ENCODE measurements around the gene PUM2.
"Not testable (repeated sequence)": the region's sequence is repeated elsewhere in the genome, so short reads cannot be mapped to it uniquely, and the experiment has no call there.

Gene PUM2, protein sequence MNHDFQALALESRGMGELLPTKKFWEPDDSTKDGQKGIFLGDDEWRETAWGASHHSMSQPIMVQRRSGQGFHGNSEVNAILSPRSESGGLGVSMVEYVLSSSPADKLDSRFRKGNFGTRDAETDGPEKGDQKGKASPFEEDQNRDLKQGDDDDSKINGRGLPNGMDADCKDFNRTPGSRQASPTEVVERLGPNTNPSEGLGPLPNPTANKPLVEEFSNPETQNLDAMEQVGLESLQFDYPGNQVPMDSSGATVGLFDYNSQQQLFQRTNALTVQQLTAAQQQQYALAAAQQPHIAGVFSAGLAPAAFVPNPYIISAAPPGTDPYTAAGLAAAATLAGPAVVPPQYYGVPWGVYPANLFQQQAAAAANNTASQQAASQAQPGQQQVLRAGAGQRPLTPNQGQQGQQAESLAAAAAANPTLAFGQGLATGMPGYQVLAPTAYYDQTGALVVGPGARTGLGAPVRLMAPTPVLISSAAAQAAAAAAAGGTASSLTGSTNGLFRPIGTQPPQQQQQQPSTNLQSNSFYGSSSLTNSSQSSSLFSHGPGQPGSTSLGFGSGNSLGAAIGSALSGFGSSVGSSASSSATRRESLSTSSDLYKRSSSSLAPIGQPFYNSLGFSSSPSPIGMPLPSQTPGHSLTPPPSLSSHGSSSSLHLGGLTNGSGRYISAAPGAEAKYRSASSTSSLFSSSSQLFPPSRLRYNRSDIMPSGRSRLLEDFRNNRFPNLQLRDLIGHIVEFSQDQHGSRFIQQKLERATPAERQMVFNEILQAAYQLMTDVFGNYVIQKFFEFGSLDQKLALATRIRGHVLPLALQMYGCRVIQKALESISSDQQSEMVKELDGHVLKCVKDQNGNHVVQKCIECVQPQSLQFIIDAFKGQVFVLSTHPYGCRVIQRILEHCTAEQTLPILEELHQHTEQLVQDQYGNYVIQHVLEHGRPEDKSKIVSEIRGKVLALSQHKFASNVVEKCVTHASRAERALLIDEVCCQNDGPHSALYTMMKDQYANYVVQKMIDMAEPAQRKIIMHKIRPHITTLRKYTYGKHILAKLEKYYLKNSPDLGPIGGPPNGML

DNA sequence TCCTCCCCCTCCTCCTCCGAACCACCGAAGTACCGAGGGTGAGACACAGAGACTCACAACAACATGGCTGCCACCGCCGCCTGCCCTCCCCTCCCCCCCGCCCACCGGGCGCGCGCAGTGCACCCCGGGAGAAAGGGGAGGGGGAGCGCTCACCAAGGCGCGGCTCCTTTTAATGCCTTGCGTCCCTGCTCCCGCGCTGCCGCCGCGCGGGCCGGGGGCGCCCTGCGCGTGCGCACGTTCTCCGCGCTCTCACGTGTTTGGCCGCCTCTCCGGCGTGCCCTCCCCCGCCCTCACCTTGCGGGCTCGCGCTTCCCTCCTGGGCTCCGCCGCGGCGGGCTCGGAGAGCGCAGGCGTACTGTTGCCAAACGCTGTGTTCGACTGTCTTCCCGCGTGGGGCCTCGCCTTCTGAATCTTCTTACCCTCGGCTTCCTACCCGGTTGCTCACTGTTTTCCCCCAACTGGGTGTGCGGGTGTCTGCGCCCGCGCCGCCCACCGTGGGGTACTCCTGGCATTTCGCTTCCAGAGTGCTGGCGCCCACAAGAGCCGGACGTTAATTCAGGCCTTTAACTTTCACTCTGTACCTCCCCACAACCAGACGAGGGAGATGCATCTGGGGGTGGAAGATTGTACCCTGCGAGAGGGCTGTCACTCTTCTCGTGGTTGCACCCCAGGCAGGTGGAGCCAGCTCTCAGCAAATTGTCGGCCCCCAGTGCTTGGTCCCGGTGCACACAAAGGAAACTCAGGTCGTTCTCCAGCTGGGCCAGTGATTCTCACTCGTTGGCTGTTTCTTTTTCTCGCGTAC lies at the start of gene PUM2:
Gene PUM2, minus strand, starts transcription at position 92 of the 802 bp plus-strand sequence. CDS start 23,484 bp downstream, outside the sequence.
- DNase-seq (ENCODE audit: low read depth, low spot score), result peak; percentile 98

DNA sequence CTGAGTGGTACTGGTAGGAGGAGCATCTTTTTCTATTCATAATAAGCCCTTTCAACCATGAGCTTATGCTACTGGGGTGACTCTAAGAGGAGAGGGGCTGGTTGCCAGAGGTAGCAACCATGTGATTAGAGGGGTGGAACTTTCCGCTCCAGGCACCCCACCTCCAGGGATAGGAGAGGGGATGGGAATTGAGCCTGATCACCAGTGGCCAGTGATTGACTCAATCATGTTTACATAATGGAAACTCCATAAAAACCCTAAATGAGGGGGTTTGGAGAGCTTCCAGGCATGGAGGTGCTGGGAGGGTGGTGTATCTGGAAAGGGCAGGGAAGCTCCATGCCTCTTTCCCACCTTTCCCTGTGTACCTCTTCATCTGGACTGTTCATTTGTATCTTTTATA lies 49.7 kb upstream of the PUM2 start:
- DNase-seq (ENCODE audit: low read depth, low spot score), result no peak

DNA sequence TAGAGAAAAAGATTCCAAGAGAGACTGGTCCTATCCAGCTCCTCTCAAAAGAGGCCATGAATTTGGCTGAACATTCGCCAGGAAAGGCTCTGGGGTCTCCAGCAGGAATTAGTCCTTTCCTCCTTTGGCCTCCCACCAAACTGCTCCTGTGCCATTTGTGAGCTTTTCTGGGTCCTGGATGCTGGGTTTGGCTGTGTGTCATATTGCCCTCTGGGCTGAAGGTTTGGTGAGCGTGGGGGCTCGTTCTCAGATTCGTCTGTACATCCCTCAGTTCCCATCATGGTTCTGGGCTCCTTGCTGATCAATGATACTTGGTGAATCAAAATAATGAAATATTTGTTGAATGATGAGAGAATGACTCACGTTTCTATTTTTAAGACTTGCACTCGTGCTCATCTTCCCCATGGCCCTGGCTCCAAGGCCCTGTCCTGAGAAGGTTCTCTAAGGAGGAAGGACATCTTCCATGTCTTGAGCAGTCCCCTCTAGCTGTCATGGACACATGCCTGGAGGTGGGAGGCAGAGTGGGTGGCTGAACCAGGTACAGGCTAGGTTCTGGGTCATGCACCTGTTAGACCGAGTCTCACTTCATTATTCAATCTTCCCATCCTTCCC lies 48.4 kb upstream of the PUM2 start:
- DNase-seq (ENCODE audit: low read depth, low spot score), result no peak

DNA sequence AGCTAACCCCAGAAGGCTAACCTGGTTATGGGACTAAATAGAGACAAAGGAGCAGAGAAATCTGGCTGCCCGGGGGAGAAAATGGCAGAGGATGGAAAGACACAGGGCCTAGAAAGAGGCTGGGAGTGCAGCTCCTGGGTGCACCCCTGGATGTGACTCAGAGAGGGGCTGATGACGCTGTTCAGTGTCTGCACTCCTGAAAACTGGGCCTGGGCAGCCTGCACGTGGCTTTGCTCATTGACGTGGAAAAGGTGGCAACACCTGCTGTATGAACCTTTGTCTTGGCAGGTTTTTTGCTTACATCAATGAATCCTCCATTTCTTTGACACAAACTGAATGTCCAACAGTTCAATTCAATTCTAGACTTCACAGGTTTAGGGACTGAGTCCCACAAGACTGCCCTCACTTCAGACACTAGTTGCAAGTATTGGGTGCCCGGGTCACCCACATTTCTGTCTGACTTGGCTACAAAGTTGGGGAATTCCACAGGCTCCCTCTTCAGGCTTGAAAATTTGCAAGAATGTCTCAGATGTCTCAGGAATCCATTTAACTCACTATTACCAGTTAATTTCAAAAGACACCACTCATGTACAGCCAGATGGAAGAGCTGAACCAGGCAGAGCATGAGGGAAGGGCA lies 47.3 kb upstream of the PUM2 start:
- no peak for DNase-seq (ENCODE audit: low read depth, low spot score)

DNA sequence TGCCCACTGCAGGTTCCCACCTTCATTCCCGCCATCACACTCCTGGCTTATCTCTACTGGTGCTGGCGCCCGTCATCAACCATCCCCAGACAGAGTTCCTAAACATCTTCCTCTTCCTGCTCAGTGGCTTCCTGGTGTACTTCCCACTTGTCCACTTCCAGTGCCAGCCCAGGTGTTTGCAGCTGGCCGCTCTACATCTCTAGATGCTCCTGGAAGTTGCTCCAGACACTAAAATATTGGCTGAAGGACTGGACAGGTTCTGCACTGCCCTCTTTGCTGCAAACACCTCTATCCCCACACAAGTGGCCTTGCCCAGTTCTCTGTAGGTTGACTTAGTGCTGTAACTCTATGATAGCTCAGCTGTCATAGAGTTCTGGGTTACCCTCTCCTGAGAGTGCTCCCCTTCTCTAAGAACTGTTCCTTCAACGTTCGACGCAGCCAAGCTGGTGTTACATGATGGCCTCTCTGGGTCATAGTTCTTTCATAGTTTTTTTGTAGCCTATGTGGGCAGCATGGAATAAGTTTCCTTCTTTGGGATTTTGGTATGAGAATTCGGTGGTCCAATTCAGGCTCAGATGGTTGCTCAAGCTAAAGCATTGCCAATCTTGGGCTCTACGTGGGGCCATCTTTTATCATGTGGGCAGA lies 45.8 kb upstream of the PUM2 start:
- DNase-seq (ENCODE audit: low read depth, low spot score), result no peak

DNA sequence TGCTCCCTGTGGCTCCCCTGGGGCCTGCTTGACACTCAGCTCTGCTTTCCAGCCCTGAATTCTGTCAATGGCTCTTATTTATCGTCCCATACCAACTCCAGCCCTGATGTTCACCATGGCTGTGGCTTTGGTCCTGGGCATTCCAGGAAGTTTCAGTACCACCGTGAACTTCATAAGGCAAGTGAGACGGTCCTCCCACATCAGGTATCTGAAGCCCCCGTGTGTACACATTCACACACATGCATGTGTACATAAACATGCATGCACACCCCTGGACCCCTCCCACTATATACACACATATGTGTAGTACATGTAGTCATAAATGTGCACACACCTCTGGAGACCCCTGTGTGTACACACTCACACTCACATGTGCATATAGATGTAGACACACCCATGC lies 43.3 kb upstream of the PUM2 start:
- no peak for DNase-seq (ENCODE audit: low read depth, low spot score)

DNA sequence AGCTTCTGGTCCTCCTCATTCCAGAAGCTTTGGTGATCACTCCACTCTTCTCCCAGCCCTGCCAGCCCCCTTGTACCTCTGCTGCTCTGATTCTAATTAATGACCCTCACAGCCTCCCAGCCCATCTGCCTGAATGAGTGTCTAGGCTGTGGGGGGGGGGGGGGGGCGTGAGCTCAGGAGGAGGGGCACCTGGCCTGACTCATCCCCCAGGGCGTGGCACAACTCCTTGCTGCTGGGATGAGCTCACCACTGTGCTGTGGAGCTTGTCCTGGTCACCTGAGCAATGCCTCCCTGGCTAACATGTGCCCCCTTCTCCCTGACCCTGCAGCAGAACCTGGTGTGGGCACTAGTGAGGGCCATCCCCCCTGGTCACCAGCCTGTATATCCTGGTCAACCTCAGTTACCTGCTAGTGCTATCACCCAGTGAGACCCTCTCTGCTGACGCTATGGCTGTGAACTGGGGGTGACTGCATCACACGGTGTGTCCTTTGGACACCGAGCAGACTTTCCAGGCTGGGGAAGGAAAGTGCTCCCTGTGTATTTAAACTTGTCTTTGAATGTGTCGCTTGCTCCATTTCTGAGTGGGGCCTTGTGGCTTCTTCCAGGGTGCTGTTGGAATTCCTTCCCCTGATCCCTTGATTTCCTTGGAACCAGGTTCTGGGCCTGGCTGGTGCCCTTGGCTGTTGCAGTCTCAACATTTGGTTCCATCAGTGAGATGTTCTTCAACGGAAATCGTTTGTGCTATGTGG lies 41.5 kb upstream of the PUM2 start:
- no peak for DNase-seq (ENCODE audit: low read depth, low spot score)

DNA sequence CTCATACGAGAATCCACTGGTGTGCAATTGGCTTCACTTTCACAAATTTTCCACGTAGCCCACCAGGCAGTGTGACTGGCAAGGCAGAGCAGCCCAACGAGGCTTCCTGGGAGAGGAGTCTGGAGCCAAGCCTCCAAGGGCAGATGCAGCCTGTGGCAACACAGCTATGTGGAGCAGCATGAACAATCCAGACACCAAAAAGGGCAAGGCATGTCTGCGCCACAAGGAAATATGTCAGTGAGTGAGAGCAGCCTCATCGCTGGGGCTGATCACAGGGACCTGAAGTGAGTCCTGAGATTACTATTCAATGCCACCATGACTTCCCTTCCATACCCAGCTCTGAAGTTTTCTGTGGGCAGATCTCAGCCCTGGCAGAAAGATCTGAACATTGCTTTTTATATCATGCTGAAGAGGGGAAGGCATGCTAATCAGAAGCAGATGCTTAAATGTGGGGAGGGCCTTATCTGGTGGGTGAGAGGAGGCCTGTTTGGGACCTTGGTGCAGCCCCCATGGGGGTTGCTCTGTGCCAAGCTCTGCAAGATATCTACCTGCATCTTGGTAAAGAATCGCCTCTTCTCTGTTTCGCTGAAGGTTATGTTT lies 40.0 kb upstream of the PUM2 start:
- DNase-seq (ENCODE audit: low read depth, low spot score), result no peak

DNA sequence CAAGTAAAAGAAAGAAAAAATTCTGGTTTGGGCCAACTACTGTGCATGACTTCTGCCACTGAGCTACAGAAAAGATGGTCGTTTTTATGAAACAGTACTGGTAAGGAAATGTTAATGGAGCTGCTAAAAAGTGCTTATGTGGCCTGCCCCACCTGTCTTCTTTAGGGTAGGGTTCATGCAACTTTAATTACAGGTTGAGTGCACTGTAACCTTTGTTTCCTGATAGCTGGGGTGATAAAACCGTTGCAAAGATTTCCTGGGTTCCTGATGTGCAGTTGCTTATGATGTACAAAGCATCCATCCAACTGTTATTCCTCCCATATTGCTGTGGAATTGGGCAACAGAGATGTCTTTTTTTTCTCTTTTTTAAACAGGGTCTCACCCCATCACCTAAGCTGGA lies 34.3 kb upstream of the PUM2 start:
- no peak for DNase-seq (ENCODE audit: low read depth, low spot score)

DNA sequence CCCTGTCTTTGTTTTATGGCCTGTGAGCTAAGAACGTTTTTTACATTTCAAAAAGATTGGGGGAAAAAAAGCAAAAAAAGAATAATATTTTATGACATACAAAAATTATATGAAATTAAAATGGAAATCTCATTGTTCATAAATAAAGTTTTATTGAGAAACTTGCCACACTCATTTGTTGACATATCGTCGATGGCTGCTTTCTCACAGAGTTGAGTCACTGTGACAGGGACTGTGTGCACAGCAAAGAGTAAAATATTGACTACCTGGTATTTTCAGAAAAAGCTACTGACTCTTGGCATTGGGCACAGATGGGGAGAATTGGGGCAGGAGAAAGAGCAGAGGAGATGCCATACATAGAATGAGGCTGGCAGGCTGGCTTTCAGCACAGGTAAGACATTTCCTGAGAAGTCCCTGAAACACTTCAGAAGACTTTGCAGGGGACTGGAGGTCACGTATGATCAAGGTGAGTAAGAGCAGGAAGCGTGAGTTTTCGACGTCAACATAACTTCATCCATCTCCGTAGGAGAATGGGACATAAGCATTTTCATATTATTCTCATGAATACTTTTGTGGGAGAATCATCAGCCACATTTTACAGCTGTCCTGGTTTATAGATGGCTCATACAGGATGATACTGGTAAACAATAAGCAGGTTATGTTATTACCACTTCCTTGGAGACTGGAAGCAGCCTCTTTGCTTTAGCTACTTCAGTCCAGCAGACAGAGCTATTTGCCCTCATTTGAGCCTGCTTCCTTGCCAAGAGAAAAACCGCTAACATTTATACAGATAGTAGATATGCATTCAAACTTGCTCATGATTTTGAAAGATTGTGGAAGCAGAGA lies 32.5 kb upstream of the PUM2 start:
- no peak for DNase-seq (ENCODE audit: low read depth, low spot score)

DNA sequence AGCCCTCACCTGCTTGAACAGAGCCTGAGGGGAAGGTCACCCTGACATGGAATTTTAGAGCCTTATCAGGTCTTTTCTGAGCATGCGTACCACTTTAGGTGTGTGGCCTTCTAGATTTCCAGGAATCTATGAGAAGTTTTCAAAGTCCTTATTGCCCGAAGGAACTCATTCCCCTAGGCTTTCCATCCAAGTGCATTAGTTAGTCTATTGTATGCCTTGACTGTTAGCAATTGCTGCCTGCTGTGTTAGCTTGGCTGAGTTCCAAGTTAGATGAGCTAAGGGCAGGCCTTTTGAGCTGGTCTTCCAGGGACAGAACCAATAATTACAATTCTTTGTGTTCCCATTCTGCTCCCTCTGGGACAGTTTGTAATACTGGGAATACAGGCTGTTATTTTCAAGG lies 30.8 kb upstream of the PUM2 start:
- peak; percentile 81 for DNase-seq (ENCODE audit: low read depth, low spot score)

DNA sequence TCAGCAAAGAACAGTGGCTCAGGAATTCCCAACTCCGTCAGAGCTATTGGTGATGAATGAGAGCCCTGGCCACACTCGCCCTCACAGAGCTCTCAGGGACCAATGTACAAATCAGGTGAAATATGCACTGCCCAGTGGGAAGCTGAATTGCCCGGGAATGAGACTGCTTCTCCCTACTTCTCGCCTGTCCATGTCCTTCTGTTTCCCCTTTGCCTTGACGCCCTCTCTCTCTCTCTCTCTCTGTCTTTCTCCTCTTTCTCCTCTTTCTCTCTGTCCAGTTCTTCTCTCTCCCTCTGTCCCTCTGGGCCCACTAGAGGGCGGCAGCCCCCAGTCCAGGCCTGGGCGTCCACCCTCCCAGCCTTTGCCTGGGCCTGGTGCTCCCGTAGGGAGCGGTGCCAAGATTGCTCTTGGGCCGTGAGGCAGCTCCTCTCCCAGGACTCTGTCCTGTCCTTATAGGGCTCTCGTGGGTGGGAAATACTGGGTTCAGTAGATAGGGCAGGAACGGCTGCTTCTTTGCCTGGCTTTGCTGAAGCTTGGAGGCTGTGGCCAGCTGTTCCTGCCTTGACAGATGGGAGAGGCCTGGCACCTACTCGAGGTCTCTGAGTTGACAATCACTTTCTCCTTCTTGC lies 28.4 kb upstream of the PUM2 start:
- peak; percentile 91 for DNase-seq (ENCODE audit: low read depth, low spot score)

DNA sequence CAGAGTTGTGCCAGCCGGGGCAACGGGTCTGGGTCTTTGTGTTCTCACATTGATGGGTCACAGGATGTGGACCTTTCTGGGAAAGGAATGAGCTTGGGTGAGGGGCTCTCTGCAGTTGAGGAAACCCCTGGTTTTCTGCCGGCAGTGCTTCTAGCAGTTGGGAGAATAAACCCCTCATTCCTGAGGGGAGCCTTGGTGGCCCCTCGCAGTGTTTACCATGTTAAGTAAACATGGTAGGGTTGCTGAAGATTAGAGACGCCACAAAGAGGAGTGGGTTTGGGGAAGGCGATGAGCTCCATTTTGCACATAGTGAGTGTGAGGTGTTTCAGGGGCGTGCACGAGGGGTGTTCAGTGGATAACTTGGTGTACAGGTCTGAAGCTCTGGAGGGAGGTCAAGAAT lies 27.7 kb upstream of the PUM2 start:
- no peak for DNase-seq (ENCODE audit: low read depth, low spot score)

DNA sequence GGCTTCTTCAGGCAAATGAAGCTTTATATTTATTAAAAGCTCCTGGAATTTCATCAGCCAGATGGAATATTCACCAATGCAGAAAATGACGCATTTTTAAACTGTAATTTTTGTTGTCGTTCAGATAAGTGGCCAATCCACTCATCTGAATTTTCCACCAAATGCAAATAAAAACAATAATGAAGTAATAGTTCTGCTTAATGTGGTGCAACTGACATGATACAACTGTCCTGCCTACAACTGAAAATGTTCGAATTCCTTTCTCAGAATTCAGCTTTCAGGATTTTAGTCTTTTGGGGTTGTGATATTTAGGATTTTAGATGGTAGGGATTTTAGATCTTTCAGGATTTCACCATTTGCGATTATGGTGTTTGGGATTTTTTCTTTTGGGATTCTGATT lies 27.1 kb upstream of the PUM2 start:
- no peak for DNase-seq (ENCODE audit: low read depth, low spot score)

DNA sequence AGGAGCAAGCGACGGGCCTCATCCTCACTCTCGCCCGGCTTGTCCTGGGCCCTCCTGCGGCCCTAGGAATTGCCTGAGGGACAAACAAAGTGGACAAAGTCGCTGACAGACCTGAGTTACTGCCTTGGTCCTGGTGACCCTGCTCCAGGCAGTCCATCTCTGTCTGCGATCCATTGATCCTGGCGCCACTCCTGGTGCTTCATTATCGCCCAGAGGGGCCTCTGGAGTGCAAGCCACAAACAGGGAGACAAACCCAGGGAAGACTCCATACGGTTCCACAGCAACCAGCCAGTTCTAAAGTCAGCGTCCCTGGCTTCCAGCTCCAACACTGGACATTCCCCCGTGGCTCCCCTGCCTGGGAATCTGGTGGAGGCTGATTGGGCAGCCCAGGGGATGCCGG lies 24.3 kb upstream of the PUM2 start:
- not testable (repeated sequence) for DNase-seq (ENCODE audit: low read depth, low spot score)

DNA sequence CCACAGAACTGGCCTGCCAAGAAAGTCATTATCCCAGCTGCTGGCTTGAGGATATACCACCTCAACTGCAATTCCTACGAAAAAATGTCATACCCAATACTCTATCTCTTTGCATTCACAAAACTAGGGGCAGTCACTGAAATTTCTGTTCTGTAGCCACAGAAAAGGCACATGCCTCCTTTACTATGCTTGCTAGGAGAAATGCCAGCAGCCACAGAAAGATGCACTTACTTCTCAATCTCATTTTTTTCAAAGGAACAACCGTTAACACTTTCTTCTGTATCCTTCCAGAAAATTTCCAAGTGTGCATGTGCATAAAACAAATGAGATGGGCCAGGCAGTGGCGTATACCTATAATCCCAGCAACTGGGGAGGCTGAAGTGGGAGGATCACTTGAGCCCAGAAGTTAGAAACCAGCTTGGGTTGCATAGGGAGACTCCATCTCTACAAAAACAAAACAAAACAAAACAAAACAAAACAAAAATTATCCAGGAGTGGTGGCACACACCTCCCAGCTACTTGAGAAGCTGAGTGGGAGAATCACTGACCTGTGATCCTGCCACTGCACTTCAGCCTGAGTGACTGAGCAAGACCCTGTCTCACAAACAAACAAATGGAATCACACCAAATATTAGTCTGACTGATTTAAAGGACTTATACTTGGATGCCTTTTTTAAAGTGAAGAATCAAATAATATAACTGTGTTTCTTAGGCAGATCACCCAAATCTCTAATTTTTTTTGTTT lies 22.4 kb upstream of the PUM2 start:
- DNase-seq (ENCODE audit: low read depth, low spot score), result no peak
